HG03064 (cell line): ENCODE results near the gene ADGRG3.

Experiments
- ATAC-seq: cut with Tn5 transposase; IDR thresholded peaks from one replicate; pipeline ENCODE4 v1.9.1; 2021; ENCODE audit warnings: low read depth; ENCODE audit not compliant: unreplicated experiment

The ADGRG3 gene

GRCh38 chr16:57630407-57630797 is 37.7 kb upstream of the ADGRG3 start:
- ATAC-seq, result no peak

GRCh38 chr16:57630931-57631845 is 36.9 kb upstream of the ADGRG3 start:
- no peak for ATAC-seq

DNA sequence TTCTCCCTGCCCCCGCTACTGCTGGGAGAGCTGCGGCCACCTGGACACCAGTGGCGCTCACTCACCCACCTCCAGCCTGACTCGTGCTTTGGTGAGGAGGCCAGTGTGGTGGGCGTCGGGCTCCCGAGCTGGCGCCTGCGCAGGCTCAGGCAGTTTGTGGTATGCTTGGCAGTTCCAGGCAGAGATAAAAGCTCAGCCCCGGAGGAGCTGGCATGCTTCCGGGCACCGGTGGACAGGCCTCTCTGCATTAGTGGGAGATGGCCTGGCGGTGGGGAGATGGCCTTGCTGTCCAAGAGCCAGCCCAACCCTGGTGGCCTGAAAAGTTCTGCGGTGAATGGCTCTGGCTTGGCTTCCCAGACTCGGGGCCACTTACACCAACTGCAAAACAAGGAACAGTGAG is 35.5 kb upstream of the ADGRG3 start:
- no peak for ATAC-seq

- ATAC-seq, result no peak
Measured at GRCh38 chr16:57633383-57634064, 34.6 kb upstream of the ADGRG3 start.

GRCh38 chr16:57634171-57634570 is 33.9 kb upstream of the ADGRG3 start:
- ATAC-seq, result no peak

DNA sequence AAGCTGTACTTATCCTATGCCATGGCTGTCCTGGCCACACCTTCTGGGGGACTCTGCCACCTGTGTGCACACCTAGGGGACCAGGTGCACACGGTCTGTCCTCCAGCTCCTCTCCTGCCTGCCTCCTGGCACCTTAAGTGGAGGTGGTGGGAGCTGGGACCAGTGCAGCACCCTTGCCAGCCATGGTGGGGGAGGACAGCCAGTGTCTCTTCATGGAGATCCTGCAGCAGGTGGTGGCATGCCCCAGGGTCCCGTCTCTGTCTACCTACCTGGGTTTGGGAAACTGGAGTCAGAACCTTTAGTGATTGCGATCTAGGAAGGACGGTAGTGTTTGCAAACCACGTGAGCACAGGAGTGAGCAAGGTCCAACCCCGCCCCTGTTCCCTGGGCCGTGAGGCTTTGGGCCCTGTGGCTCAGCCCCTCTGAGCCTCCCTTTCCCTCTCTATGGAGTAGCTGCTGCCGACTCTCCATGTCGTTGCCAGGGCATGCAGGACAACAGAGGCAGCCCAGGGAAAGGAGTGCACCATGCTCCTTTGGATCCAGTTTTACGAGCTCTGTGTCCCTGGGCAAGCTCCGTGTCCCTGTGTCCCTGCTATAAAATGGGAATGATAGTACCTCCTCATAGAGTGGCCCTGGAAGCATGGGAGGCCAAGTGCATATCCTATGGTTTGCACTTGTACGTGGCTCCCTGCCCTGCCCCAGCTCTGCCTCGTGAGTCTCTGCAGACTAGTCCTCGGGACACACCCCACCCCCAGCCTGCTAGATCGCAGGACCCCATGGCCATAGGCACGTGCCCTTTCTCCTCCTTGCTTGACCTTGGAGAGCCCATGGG is 32.6 kb upstream of the ADGRG3 start:
- no peak for ATAC-seq

DNA sequence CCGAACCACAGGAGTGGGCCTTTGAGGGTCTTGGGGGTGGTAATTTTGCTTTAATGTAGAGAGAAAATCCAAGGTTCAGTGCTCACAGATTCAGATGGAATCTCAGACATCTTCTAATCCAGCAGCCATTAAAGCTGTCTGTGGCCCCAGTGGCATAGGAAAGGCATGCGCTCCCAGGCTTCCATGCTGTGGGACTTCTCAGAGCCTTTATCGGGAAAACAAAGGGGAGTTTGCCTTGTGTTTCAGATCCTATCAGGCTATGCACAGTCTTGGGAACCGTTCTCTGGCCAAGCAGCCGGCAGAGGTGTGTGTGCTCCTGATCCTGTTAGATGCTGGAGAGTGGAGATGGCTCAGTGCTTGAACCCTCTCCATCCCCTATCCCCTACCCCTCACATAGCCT is 31.9 kb upstream of the ADGRG3 start:
- no peak for ATAC-seq

GRCh38 chr16:57637020-57637419 is 31.1 kb upstream of the ADGRG3 start:
- ATAC-seq, result no peak

DNA sequence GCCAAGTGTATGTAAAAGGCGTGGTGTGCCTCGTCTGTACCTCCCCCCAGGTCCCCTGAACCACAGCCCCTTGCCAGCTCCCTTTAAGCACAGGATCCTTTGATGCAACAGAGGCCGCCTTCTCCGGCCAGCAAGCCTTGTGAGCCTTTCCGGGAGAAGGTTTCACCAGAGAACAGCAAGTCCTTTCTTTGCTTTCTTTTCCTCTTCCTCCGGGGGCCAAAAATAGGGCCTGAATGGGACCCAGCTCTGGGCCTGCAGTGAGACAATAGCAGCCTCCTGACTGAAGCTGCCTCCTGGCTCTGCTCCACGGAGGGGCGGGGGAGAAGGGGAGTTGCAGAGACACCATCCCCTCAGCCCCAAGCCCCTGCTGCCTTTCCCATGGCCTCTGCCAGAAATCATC is 30.7 kb upstream of the ADGRG3 start:
- no peak for ATAC-seq

- no peak for ATAC-seq
Measured at GRCh38 chr16:57637965-57638364, 30.1 kb upstream of the ADGRG3 start.

GRCh38 chr16:57638381-57638780 is 29.7 kb upstream of the ADGRG3 start:
- no peak for ATAC-seq

- no peak for ATAC-seq
Measured at GRCh38 chr16:57639172-57639887, 28.8 kb upstream of the ADGRG3 start.

DNA sequence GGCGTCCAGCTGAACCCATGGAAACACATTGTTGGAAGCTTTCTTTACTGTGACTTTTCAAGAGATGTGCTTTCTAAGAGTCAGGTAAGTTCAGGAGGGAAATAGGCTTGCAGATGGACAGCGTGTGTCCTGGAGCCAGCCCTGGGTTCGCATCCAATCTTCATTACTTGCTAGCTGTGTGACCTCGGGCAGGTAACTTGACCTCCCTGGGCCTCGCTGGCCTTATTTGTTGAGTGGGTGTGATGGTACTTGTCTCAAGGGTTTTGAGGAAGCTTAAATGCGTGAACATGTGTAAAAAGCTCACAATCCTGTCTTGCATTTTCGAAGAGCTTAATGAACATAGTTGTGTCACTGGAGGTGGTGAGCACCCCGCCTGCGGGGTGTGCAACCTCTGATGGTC is 27.9 kb upstream of the ADGRG3 start:
- ATAC-seq, result no peak

DNA sequence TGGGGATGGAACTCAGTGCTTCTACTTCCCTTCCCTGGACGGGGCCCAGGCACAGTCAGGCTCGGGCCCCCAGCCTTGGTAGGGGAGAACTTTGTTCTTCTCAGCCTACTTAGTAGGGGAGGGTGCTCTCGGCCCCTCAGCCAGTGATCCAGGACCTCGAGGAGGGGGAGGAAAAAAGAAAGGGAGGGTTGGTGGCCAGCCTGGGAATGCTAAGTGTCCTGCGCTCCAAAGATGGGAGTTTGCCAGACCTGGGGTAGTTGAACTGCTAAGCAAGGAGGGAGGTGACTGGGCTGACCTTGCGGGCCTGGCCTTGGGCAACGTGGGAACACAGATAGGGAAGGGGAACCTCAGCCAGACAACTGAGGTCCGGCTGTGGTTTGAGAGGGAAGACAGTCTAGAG is 27.5 kb upstream of the ADGRG3 start:
- ATAC-seq, result no peak

DNA sequence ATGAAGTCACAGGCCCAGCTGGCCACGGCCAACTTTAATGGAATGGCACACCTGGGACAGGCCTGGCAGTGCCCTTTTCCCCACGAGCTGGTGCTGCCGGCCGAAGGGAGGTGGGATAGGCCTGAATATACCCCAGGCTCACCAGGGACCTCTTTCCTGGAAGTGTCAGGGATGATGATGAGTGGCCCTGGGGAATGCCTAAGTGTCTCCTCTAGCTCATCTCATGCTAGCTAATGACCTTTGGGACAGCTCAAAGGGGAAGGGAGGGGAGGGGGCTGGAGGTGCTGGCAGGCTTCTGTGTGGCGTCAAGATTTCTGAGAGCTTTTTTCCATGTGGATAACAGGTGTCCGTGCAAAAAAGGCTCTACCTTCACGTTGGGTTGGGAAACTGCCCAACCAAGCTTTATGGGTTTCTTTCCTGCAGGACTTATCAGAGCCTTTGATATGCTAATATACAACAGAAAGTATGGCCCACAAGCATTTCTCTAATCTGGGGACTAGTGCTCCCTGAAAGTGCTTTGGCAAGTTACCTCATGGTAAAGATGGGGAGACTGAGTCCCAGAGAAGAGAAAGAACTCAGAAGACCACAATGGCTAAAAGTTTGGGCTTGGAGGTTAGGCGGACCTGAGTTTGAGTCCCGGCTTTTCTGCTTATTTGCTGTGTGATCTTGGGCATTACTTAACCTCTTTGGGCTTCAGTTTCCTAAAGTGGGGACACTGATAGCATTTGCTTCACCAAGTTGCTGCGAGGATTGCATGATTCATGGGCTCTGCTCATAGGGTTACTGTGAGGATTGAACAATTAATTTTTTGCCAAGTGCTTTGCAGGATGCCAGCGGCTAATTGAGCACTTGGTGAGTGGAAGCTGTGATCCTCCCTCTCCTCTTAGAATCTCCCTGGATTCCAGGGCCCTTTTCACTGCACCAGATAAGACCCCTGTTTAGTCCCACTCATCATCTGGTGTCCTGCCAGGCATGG is 25.7 kb upstream of the ADGRG3 start:
- ATAC-seq, result no peak

DNA sequence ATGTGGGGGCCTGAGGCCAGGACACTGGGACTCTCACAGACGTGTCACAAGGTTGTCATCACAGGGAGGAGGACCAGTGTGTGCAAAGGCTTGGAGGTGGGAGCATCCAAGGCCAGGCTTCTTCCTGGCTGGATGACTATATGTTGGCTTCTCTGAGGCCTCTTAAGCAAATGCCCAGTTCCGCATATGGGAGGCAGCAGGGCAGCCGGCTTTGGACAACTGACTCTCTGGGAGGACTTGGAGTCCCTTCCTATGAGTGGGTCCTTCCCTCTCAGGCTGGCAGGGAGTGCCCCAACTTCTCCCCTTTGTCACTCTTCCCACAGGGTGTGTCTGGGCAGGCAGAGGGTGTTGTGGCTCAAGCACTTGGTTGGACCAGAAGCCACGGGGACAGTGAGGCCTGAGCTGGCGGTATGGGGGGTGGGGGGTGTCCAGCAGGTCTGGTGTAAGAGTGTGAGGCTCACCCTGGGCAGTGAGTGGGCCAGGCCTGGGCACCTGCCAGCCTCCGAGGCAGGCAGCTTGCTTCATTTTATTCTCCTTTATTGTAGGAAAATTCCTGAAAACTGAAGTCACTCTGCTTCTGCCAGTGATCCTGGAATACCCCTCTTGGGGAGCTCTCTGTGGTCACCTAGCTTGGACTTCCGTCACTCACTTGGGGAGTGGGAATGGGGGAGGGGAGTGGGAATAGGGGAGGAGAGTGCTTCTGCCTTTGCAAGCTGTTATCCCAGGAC is 24.8 kb upstream of the ADGRG3 start:
- no peak for ATAC-seq

- no peak for ATAC-seq
Measured at GRCh38 chr16:57643910-57644309, 24.2 kb upstream of the ADGRG3 start.

GRCh38 chr16:57644383-57645014 is 23.6 kb upstream of the ADGRG3 start:
- no peak for ATAC-seq
